ENCODE measurements around the gene PNMA8A. TPM values are rescaled to one million over a fixed set of nuclear protein-coding genes. Genes with fewer than 3 reads are reported as not detected.
"Not testable (repeated sequence)": the region's sequence is repeated elsewhere in the genome, so short reads cannot be mapped to it uniquely, and the experiment has no call there.

PNMA8A gene
- total and polyA plus RNA-seq, 2 donors (not counting 1 experiment from before 2014, with no cell fraction given), result not detected

GRCh38 chr19:46497773-46498172 lies 26.4 kb upstream of the PNMA8A start:
- Histone ChIP-seq H3K4me2 (replicated peaks; ENCODE audit: low read depth, low read length, poor library complexity, severe bottlenecking) (no peak overlapping the region), H3K79me2 (ENCODE audit: control insufficient read depth, insufficient read depth, low read length) (no peaks in the 10 kb centered on the region), H4K20me1 (ENCODE audit: control insufficient read depth, insufficient read depth, low read length, poor library complexity, severe bottlenecking) (no peaks in the 10 kb centered on the region), H3K4me1 (ENCODE audit: control insufficient read depth in 2 of 2, insufficient read depth in 2 of 2, low read length in 2 of 2) (peaks cover 24 to 29% of the 10 kb centered on the region in 2 donors), H3K9me3 (ENCODE audit: control extremely low read depth in 1 of 3, control insufficient read depth in 2 of 3, insufficient read depth in 1 of 3, low read length in 2 of 3) (no peaks in the 10 kb centered on the region), H3K27ac (ENCODE audit: low read length in 2 of 2) (no peak overlapping the region), H3K9ac (ENCODE audit: low read length) (no peak overlapping the region), H3K27me3 (replicated peaks in 1 of 4; ENCODE audit: control extremely low read depth in 1 of 4, control insufficient read depth in 3 of 4, insufficient read depth in 4 of 4, low read length in 3 of 4) (peaks cover 0 to 34% (median 15%) of the 10 kb centered on the region in 4 experiments), H3K4me3 (ENCODE audit: control extremely low read depth in 1 of 5, extremely low read depth in 1 of 5, insufficient read depth in 1 of 5, low read depth in 2 of 5, low read length in 4 of 5) (no peak overlapping the region), H2AFZ (ENCODE audit: insufficient read depth, low read depth, low read length, poor library complexity, severe bottlenecking) (no peak overlapping the region), H3K36me3 (replicated peaks in 1 of 2; ENCODE audit: control extremely low read depth in 1 of 2, control insufficient read depth in 1 of 2, extremely low read depth in 1 of 2, insufficient read depth in 2 of 2, low read length in 1 of 2) (no peaks in the 10 kb centered on the region)
- TF ChIP-seq CTCF (IDR thresholded peaks at IDR 0.05) (no peak), EZH2 (IDR thresholded peaks at IDR 0.05; ENCODE audit: borderline replicate concordance, insufficient read depth, low read depth, low read length, poor library complexity, severe bottlenecking) (no peak)
- Mint-ChIP-seq H3K27me3 (peaks cover 35% of the 10 kb centered on the region), H3K4me3 (no peak overlapping the region), H3K9me3 (ENCODE audit: insufficient read depth) (no peaks in the 10 kb centered on the region), H3K4me1 (peaks cover 17% of the 10 kb centered on the region), H3K27ac (no peak overlapping the region)
- POLR2A ChIA-PET, result no interaction called here
- intact Hi-C loops (cut with micrococcal nuclease), result no loop called here
- no peak for ATAC-seq (ENCODE audit: low read depth)
- 87% methylated on average over 4 of the region's 8 CpGs for WGBS (ENCODE audit: insufficient coverage)
- CTCF ChIA-PET, result no interaction called here
- no peak for DNase-seq

GRCh38 chr19:46496886-46497285 lies 25.5 kb upstream of the PNMA8A start:
- Histone ChIP-seq H3K27me3 (replicated peaks in 1 of 4; ENCODE audit: control extremely low read depth in 1 of 4, control insufficient read depth in 3 of 4, insufficient read depth in 4 of 4, low read length in 3 of 4) (peaks cover 0 to 43% (median 22%) of the 10 kb centered on the region in 4 experiments), H3K4me1 (ENCODE audit: control insufficient read depth in 2 of 2, insufficient read depth in 2 of 2, low read length in 2 of 2) (peaks cover 25 to 34% of the 10 kb centered on the region in 2 donors)
- H3K9me3 ChIP-seq (ENCODE audit: control extremely low read depth in 1 of 3, control insufficient read depth in 2 of 3, insufficient read depth in 1 of 3, low read length in 2 of 3); intact Hi-C loops (cut with micrococcal nuclease); H3K4me2 ChIP-seq (replicated peaks; ENCODE audit: low read depth, low read length, poor library complexity, severe bottlenecking); H3K9me3 Mint-ChIP-seq (ENCODE audit: insufficient read depth); H4K20me1 ChIP-seq (ENCODE audit: control insufficient read depth, insufficient read depth, low read length, poor library complexity, severe bottlenecking); H2AFZ ChIP-seq (ENCODE audit: insufficient read depth, low read depth, low read length, poor library complexity, severe bottlenecking); H3K4me3 Mint-ChIP-seq; CTCF ChIA-PET; H3K27ac Mint-ChIP-seq; H3K79me2 ChIP-seq (ENCODE audit: control insufficient read depth, insufficient read depth, low read length); ATAC-seq (ENCODE audit: low read depth); H3K36me3 ChIP-seq (replicated peaks in 1 of 2; ENCODE audit: control extremely low read depth in 1 of 2, control insufficient read depth in 1 of 2, extremely low read depth in 1 of 2, insufficient read depth in 2 of 2, low read length in 1 of 2); H3K27ac ChIP-seq (ENCODE audit: low read length in 2 of 2); H3K9ac ChIP-seq (ENCODE audit: low read length); DNase-seq; POLR2A ChIA-PET; H3K4me3 ChIP-seq (ENCODE audit: control extremely low read depth in 1 of 5, extremely low read depth in 1 of 5, insufficient read depth in 1 of 5, low read depth in 2 of 5, low read length in 4 of 5): not testable (repeated sequence)
- H3K27me3 Mint-ChIP-seq, result peaks cover 37% of the 10 kb centered on the region
- WGBS (ENCODE audit: insufficient coverage), result 100% methylated on average over 1 of the region's 4 CpGs
- H3K4me1 Mint-ChIP-seq, result peaks cover 19% of the 10 kb centered on the region

All from B cell (primary cell).